ENCODE results near the gene TBX4.

GRCh38 chr17:61522088-61522487 lies 69.9 kb downstream of the TBX4 start:
- TF ChIP-seq SMC3 (IDR thresholded peaks at IDR 0.05) = no peak
- no peak for TF ChIP-seq MAX (IDR thresholded peaks at IDR 0.05)
- TF ChIP-seq USF2 (IDR thresholded peaks at IDR 0.05) = no peak
- no peak for TF ChIP-seq CTCF (IDR thresholded peaks at IDR 0.05)
- no peak for TF ChIP-seq POLR2AphosphoS2 (conservative IDR thresholded peaks at IDR 0.05; ENCODE audit: low read length)
- TF ChIP-seq CEBPB (IDR thresholded peaks at IDR 0.05) = no peak
- TF ChIP-seq ELK1 (IDR thresholded peaks at IDR 0.05; ENCODE audit: low read depth, low read length) = no peak
- TF ChIP-seq RAD21 (conservative IDR thresholded peaks at IDR 0.05 in 1 of 2, IDR thresholded peaks at IDR 0.05 in 1 of 2) = no peak
- TF ChIP-seq RFX5 (IDR thresholded peaks at IDR 0.05) = no peak
- TF ChIP-seq CBX8 (IDR thresholded peaks at IDR 0.05) = no peak
- no peak for TF ChIP-seq REST (IDR thresholded peaks at IDR 0.05)

Data from A549 (cell line).